ENCODE data around the gene SRRM1. TPM values are rescaled to one million over a fixed set of nuclear protein-coding genes. Genes with fewer than 3 reads are reported as not detected.

SRRM1 gene
- total and polyA plus RNA-seq, 2 of the 8 experiments (the other 6 are each of a cell fraction or from before 2014, with no cell fraction given) = 77.1 to 255 TPM

DNA sequence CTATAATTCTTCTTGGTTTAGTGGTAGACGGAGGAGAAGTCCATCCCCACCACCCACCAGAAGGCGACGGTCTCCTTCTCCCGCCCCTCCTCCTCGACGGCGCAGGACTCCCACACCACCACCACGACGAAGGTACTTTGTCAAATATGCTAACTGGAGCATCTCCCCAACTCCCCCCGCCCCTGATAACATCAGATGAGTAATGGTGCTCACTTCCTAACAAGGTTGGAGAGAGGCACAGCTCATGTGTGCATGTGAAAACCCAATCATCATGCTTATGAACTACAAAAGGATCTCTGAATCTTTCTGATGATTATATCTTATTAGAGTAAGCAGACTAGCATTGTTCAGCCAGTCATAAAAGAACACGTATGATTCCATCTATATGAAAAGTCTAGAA is 23.7 kb downstream of the SRRM1 start:
- Histone ChIP-seq H2BK15ac (ENCODE audit: low read length) (no peak overlapping the region), H3K9me3 (ENCODE audit: insufficient read depth in 2 of 2, low read depth in 1 of 2, low read length in 1 of 2) (no peaks in the 10 kb centered on the region), H4K91ac (replicated peaks; ENCODE audit: insufficient read length, low read length) (no peak overlapping the region), H4K20me1 (replicated peaks in 1 of 2; ENCODE audit: control insufficient read depth in 1 of 2, insufficient read depth in 2 of 2, low read length in 2 of 2) (peaks cover 5 to 6% of the 10 kb centered on the region in 2 experiments), H3K18ac (ENCODE audit: extremely low read depth, low read length) (no peak overlapping the region), H2BK120ac (replicated peaks; ENCODE audit: low read depth, low read length) (no peak overlapping the region), H3K4me1 (replicated peaks in 1 of 4; ENCODE audit: control insufficient read depth in 3 of 4, insufficient read depth in 4 of 4, low read length in 3 of 4) (no peaks in the 10 kb centered on the region), H3K36me3 (ENCODE audit: control insufficient read depth in 2 of 4, insufficient read depth in 4 of 4, low read length in 3 of 4) (peaks cover 50 to 99% (median 86%) of the 10 kb centered on the region in 4 experiments), H3K79me1 (ENCODE audit: low read depth, low read length) (no peaks in the 10 kb centered on the region), H3K27ac (ENCODE audit: low read depth, low read length) (no peak overlapping the region), H4K8ac (ENCODE audit: extremely low read depth, insufficient read depth, low read length) (no peak overlapping the region), H2AK5ac (ENCODE audit: low read depth, low read length) (no peak overlapping the region), H3K56ac (replicated peaks; ENCODE audit: insufficient read length, low read depth, low read length) (no peak overlapping the region), H2BK12ac (ENCODE audit: low read depth, low read length) (no peak overlapping the region), H4K5ac (ENCODE audit: insufficient read length, low read depth, low read length) (no peak overlapping the region), H2BK5ac (ENCODE audit: low read depth, low read length) (no peak overlapping the region), H3K4me3 (ENCODE audit: extremely low read depth in 1 of 4, insufficient read depth in 2 of 4, low read depth in 3 of 4, low read length in 4 of 4) (no peak overlapping the region), H3K23ac (ENCODE audit: insufficient read length) (no peak overlapping the region), H3K4me2 (ENCODE audit: insufficient read depth in 1 of 2, low read depth in 2 of 2, low read length in 2 of 2) (no peak overlapping the region), H3K23me2 (ENCODE audit: low read depth, low read length) (no peaks in the 10 kb centered on the region), H2BK20ac (ENCODE audit: low read length) (no peak overlapping the region), H3K27me3 (replicated peaks in 1 of 4; ENCODE audit: control insufficient read depth in 3 of 4, extremely low read depth in 1 of 4, insufficient read depth in 3 of 4, low read length in 3 of 4) (no peaks in the 10 kb centered on the region; a peak in 1 of 7 replicates), H3K79me2 (ENCODE audit: control insufficient read depth in 1 of 2, insufficient read depth in 2 of 2, low read length in 2 of 2) (peaks cover 0 to 8% of the 10 kb centered on the region in 2 experiments; a peak in 1 of 4 replicates), H3K14ac (ENCODE audit: insufficient read length) (no peak overlapping the region), H3K9ac (replicated peaks in 1 of 4; ENCODE audit: extremely low read depth in 1 of 4, low read depth in 3 of 4, low read length in 3 of 4) (no peak overlapping the region), H3K4ac (replicated peaks; ENCODE audit: insufficient read length, low read depth, low read length) (no peak overlapping the region), H2AFZ (ENCODE audit: low read length) (no peak overlapping the region)
- CTCF ChIA-PET (ENCODE audit: partially characterized antibody) = interaction anchor here (1.6 kb wide), 1 partner anchor 18 kb away, joined by 3 read pairs; no protein-coding TSS in a partner anchor
- FAIRE-seq (no peak), DNase-seq (ENCODE audit: low read depth in 1 of 2, low spot score in 2 of 2) (no peak)
- 96% methylated on average over 11 of the region's 11 CpGs; no CpG with 5 or more reads in 1 of the 2 experiments for WGBS, 2 experiments (ENCODE audit: extremely low coverage in 1 of 2, insufficient coverage in 1 of 2, insufficient read length in 1 of 2, insufficient replicate concordance in 2 of 2, low coverage in 1 of 2, low lambda C conversion rate in 2 of 2, missing lambda C conversion rate in 1 of 2)
- POLR2A ChIA-PET (ENCODE audit: partially characterized antibody) = interaction anchor here (12.3 kb wide), 1 partner anchor 15 kb away, joined by 199 read pairs; no protein-coding TSS in a partner anchor
- TF ChIP-seq YY1 (IDR thresholded peaks at IDR 0.05; ENCODE audit: low read depth, low read length) (no peak), RBBP5 (IDR thresholded peaks at IDR 0.05; ENCODE audit: borderline replicate concordance, low read depth, low read length) (no peak), ZNF274 (IDR thresholded peaks at IDR 0.05; ENCODE audit: borderline replicate concordance, extremely low read depth, low read length) (no peak), BACH1 (IDR thresholded peaks at IDR 0.05; ENCODE audit: low read length) (no peak), ATF2 (IDR thresholded peaks at IDR 0.05; ENCODE audit: low read length) (no peak), JUN (IDR thresholded peaks at IDR 0.05; ENCODE audit: low read depth, low read length) (no peak), SP4 (IDR thresholded peaks at IDR 0.05; ENCODE audit: low read length) (no peak), HDAC2 (IDR thresholded peaks at IDR 0.05; ENCODE audit: borderline replicate concordance in 1 of 2, low read depth in 2 of 2, low read length in 2 of 2) (no peak), CTCF (IDR thresholded peaks at IDR 0.05; ENCODE audit: control extremely low read depth in 1 of 3, insufficient read depth in 1 of 3, low read depth in 1 of 3, low read length in 3 of 3) (no peak), SP2 (IDR thresholded peaks at IDR 0.05; ENCODE audit: low read length) (no peak)

All from H1 (cell line).